Right ventricle myocardium superior (tissue), 1 donor: ENCODE data around the gene MTMR1. TPM values are rescaled to one million over a fixed set of nuclear protein-coding genes. Genes with fewer than 3 reads are reported as not detected.

ENCODE experiments used
- ATAC-seq: fragments of 200-7000 bp; cut with Tn5 transposase; one replicate; pipeline ENCODE4 v1.9.1; 2020; ENCODE audit warnings: mild to moderate bottlenecking; ENCODE audit not compliant: poor library complexity
- DNase-seq: peaks from one replicate; pipeline ENCODE4 v3.0.0-alpha.2; 2020
- intact Hi-C: fragments of 100-400 bp; cut with DNase I; formaldehyde crosslinking; loops from one replicate; pipeline ENCODE4 v1.11.2; 2022
- long read RNA-seq: library from polyadenylated mRNA; unstranded; transcript quantifications from one replicate; pipeline ENCODE4 v2.0.0, GENCODE V29; 2021
- total RNA-seq: library from RNA; stranded (reverse); fragmentation: NEBNext Ultra II Directional; extraction: Animal tissue kit (Norgen Biotek cat#: 25700); gene quantifications from one replicate; pipeline ENCODE4 v1.2.1, GENCODE V29; 2021
- donor health status: DM: no; HTN: yes; CAD: no; lungs with severe emphysema.

MTMR1 gene
- 17.9 TPM for total RNA-seq
- long read RNA-seq, full-length matches to known transcripts: 5 of 28 reads
- long read RNA-seq, partial matches to known transcripts: 1 of 28 reads
- long read RNA-seq, other reads (novel, unspliced or antisense): 22 of 28 reads

- ATAC-seq: peak; percentile 87
- peak; percentile 46 for DNase-seq
- intact Hi-C loops: no loop called here
These were observed at the start of gene MTMR1 for GRCh38 chrX:150692831-150693724. Gene MTMR1 (plus strand): TSS chrX:150693396. CDS start chrX:150693531, 135 bp downstream.

GRCh38 chrX:150643958-150644357 is 49.2 kb upstream of the MTMR1 start:
- DNase-seq (no peak), ATAC-seq (no peak)
- intact Hi-C loops: no loop called here

- intact Hi-C loops: no loop called here
These were observed 48.8 kb upstream of the MTMR1 start for GRCh38 chrX:150644422-150644821.

GRCh38 chrX:150647331-150647730 is 45.9 kb upstream of the MTMR1 start:
- DNase-seq (no peak), ATAC-seq (no peak)
- intact Hi-C loops: no loop called here

More at GRCh38 chrX:150644422-150644821, 48.8 kb upstream of the MTMR1 start:
- DNase-seq: no peak
- no peak for ATAC-seq

- no peak for ATAC-seq
- DNase-seq: no peak
- intact Hi-C loops: no loop called here
These were observed 44.8 kb upstream of the MTMR1 start for GRCh38 chrX:150648296-150648940.

GRCh38 chrX:150649096-150649870 is 43.9 kb upstream of the MTMR1 start:
- intact Hi-C loops: no loop called here
- DNase-seq (peak; percentile 36), ATAC-seq (peak; percentile 45)

GRCh38 chrX:150651906-150652305 is 41.3 kb upstream of the MTMR1 start:
- DNase-seq (no peak), ATAC-seq (no peak)
- intact Hi-C loops: no loop called here

- intact Hi-C loops: no loop called here
- ATAC-seq: no peak
- no peak for DNase-seq
These were observed 37.4 kb upstream of the MTMR1 start for GRCh38 chrX:150655788-150656187.

GRCh38 chrX:150663073-150663472 is 30.1 kb upstream of the MTMR1 start:
- no peak for ATAC-seq
- intact Hi-C loops: no loop called here
- no peak for DNase-seq

- ATAC-seq (peak; percentile 78), DNase-seq (peak; percentile 50)
- intact Hi-C loops: no loop called here
These were observed 28.9 kb upstream of the MTMR1 start for GRCh38 chrX:150664290-150664689.

- intact Hi-C loops: no loop called here
- ATAC-seq: no peak
- DNase-seq: no peak
These were observed 17.0 kb upstream of the MTMR1 start for GRCh38 chrX:150676221-150676620.

- intact Hi-C loops: no loop called here
- DNase-seq (no peak), ATAC-seq (peak; percentile 61)
These were observed 12.2 kb upstream of the MTMR1 start for GRCh38 chrX:150680974-150681373.

- ATAC-seq: no peak
- intact Hi-C loops: no loop called here
- DNase-seq: no peak
These were observed 10.1 kb upstream of the MTMR1 start for GRCh38 chrX:150683112-150683511.

- intact Hi-C loops: no loop called here
- ATAC-seq: no peak
These were observed 9.6 kb upstream of the MTMR1 start for GRCh38 chrX:150683536-150684146.

GRCh38 chrX:150688911-150689451 is 4.2 kb upstream of the MTMR1 start:
- no peak for DNase-seq
- no peak for ATAC-seq
- intact Hi-C loops: no loop called here

More at GRCh38 chrX:150683536-150684146, 9.6 kb upstream of the MTMR1 start:
- DNase-seq: no peak

GRCh38 chrX:150690126-150690525 is 3.1 kb upstream of the MTMR1 start:
- DNase-seq (no peak), ATAC-seq (no peak)
- intact Hi-C loops: no loop called here

- intact Hi-C loops: no loop called here
- DNase-seq (no peak), ATAC-seq (no peak)
These were observed 900 bp upstream of the MTMR1 start for GRCh38 chrX:150692296-150692695.
